A673 (cell line): ENCODE measurements around the gene CIBAR2.

Source experiments
- EZH2 ChIP-seq: fragments of 200-600 bp; sonication (generic); IDR thresholded peaks from 2 replicates; pipeline ENCODE4 v1.6.1; 2017; ENCODE audit warnings: borderline replicate concordance, low read depth, mild to moderate bottlenecking, mixed read lengths, antibody characterized with exemption, low read length; ENCODE audit not compliant: poor library complexity, severe bottlenecking
- TF ChIP-seq, protein P1 (sequence below): fragments of 300-800, 200-600 bp; sonication (generic); conservative IDR thresholded peaks from 2 replicates; pipeline ENCODE4 v1.5.1; 2017; ENCODE audit warnings: low read depth, mild to moderate bottlenecking, antibody characterized with exemption, low read length, moderate library complexity, mixed read lengths

DNA sequence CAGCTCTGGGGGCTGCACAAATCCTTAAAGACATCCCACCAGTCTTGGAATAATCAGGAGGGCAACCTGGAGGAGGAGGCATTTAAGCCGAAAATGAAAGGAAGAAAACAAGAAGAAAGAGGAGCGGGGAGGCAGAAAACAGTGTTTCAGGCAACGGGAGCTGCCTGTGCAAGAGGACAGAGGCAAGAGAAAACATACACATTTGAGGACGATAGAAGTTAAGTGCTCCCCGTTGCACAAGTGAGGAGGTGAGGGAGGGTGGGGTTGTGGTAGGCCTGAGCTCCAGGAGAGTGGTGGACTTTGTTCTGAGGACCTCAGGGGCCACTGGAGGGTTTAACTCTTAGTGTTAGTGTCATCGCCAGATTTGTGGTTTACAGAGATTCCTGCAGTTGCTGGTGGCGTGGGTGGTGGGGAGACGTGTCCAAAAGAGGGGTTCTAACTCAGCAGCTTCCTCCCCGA is 27.6 kb upstream of the CIBAR2 start:
- no peak for TF ChIP-seq EZH2
- TF ChIP-seq, protein P1, sequence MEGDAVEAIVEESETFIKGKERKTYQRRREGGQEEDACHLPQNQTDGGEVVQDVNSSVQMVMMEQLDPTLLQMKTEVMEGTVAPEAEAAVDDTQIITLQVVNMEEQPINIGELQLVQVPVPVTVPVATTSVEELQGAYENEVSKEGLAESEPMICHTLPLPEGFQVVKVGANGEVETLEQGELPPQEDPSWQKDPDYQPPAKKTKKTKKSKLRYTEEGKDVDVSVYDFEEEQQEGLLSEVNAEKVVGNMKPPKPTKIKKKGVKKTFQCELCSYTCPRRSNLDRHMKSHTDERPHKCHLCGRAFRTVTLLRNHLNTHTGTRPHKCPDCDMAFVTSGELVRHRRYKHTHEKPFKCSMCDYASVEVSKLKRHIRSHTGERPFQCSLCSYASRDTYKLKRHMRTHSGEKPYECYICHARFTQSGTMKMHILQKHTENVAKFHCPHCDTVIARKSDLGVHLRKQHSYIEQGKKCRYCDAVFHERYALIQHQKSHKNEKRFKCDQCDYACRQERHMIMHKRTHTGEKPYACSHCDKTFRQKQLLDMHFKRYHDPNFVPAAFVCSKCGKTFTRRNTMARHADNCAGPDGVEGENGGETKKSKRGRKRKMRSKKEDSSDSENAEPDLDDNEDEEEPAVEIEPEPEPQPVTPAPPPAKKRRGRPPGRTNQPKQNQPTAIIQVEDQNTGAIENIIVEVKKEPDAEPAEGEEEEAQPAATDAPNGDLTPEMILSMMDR: no peak
